Astrocyte of the cerebellum (primary cell): Measurements from ENCODE around the gene PIM1.

Experiments used
- DNase-seq: peaks from one replicate; pipeline ENCODE4 v3.0.0-alpha.2; 2011; ENCODE audit warnings: low read depth
- H3K4me3 ChIP-seq: 2 replicates; pipeline ENCODE4 v1.5.1; 2011; ENCODE audit warnings: mild to moderate bottlenecking, low read depth, low read length, moderate library complexity
- CTCF ChIP-seq: IDR thresholded peaks from 2 replicates; pipeline ENCODE4 v1.5.1; 2012; ENCODE audit warnings: low read length, low read depth, moderate library complexity, mild to moderate bottlenecking; ENCODE audit errors: missing control alignments
- in situ Hi-C: cut with HindIII; loops from 2 replicates; pipeline ENCODE4 v1.10.0; 2017; ENCODE audit warnings: low sequenced_read_pairs

The PIM1 gene

GRCh38 chr6:37174515-37175331, 4.8 kb downstream of the PIM1 start:
- DNase-seq = no peak
- in situ Hi-C loops = no loop called here
- no peak overlapping the region for H3K4me3 ChIP-seq
- TF ChIP-seq CTCF = no peak

GRCh38 chr6:37175332-37176267, 5.6 kb downstream of the PIM1 start:
- DNase-seq = no peak
- TF ChIP-seq CTCF = no peak
- no peak overlapping the region for H3K4me3 ChIP-seq
- in situ Hi-C loops = no loop called here

GRCh38 chr6:37176268-37177076, 6.5 kb downstream of the PIM1 start:
- in situ Hi-C loops = no loop called here
- H3K4me3 ChIP-seq = no peak overlapping the region

GRCh38 chr6:37177077-37177934, 7.4 kb downstream of the PIM1 start:
- H3K4me3 ChIP-seq = no peak overlapping the region
- TF ChIP-seq CTCF = no peak
- in situ Hi-C loops = no loop called here
- DNase-seq = no peak

More at GRCh38 chr6:37176268-37177076, 6.5 kb downstream of the PIM1 start:
- no peak for TF ChIP-seq CTCF
- no peak for DNase-seq

- H3K4me3 ChIP-seq = no peak overlapping the region
- TF ChIP-seq CTCF = no peak
- DNase-seq = no peak
- in situ Hi-C loops = no loop called here
These were observed 8.1 kb downstream of the PIM1 start for GRCh38 chr6:37177935-37178517.
